HEK293 (cell line): ENCODE measurements around the gene GLCE.

Source experiments
- FEZF1 ChIP-seq: fragments of 450-650 bp; formaldehyde crosslinking; IDR thresholded peaks from 2 replicates; pipeline ENCODE4 v1.5.1; 2016; ENCODE audit warnings: missing biosample characterization, missing genetic modification characterization
- MZF1 ChIP-seq: fragments of 450-650 bp; formaldehyde crosslinking; IDR thresholded peaks from 2 replicates; pipeline ENCODE4 v1.5.1; 2017; ENCODE audit warnings: missing biosample characterization, missing genetic modification characterization, borderline replicate concordance
- PATZ1 ChIP-seq: fragments of 450-650 bp; formaldehyde crosslinking; IDR thresholded peaks from 2 replicates; pipeline ENCODE4 v1.5.1; 2016; ENCODE audit warnings: missing biosample characterization, missing genetic modification characterization
- SCRT1 ChIP-seq: fragments of 450-650 bp; formaldehyde crosslinking; IDR thresholded peaks from 2 replicates; pipeline ENCODE4 v1.5.1; 2016; ENCODE audit warnings: missing biosample characterization, missing genetic modification characterization, borderline replicate concordance
- SCRT2 ChIP-seq: fragments of 450-650 bp; formaldehyde crosslinking; IDR thresholded peaks from 2 replicates; pipeline ENCODE4 v1.5.1; 2016; ENCODE audit warnings: missing biosample characterization, missing genetic modification characterization
- SP7 ChIP-seq: fragments of 450-650 bp; formaldehyde crosslinking; IDR thresholded peaks from 2 replicates; pipeline ENCODE4 v1.5.1; 2016; ENCODE audit warnings: missing biosample characterization, missing genetic modification characterization
- TRIM28 ChIP-seq: IDR thresholded peaks from 2 replicates; pipeline ENCODE4 v1.6.1; 2011; ENCODE audit warnings: low read length, control low read depth, borderline replicate concordance
- TSHZ1 ChIP-seq: fragments of 450-650 bp; formaldehyde crosslinking; IDR thresholded peaks from 2 replicates; pipeline ENCODE4 v1.5.1; 2016; ENCODE audit warnings: missing biosample characterization, missing genetic modification characterization, borderline replicate concordance
- YY1 ChIP-seq: fragments of 450-650 bp; formaldehyde crosslinking; IDR thresholded peaks from 2 replicates; pipeline ENCODE4 v1.5.1; 2018; ENCODE audit warnings: missing biosample characterization, missing genetic modification characterization
- ZBTB44 ChIP-seq: fragments of 450-650 bp; IDR thresholded peaks from 2 replicates; pipeline ENCODE4 v1.5.1; 2018; ENCODE audit warnings: missing biosample characterization, mild to moderate bottlenecking, missing genetic modification characterization
- ZEB2 ChIP-seq: fragments of 450-650 bp; formaldehyde crosslinking; IDR thresholded peaks from 2 replicates; pipeline ENCODE4 v1.5.1; 2016; ENCODE audit warnings: missing biosample characterization, missing genetic modification characterization
- ZFP69B ChIP-seq: fragments of 450-650 bp; formaldehyde crosslinking; IDR thresholded peaks from 2 replicates; pipeline ENCODE4 v1.5.1; 2016; ENCODE audit warnings: missing biosample characterization, missing genetic modification characterization
- ZNF133 ChIP-seq: fragments of 450-650 bp; formaldehyde crosslinking; IDR thresholded peaks from 2 replicates; pipeline ENCODE4 v1.5.1; 2016; ENCODE audit warnings: missing biosample characterization, missing genetic modification characterization
- ZNF2 ChIP-seq: fragments of 450-650 bp; formaldehyde crosslinking; IDR thresholded peaks from 2 replicates; pipeline ENCODE4 v1.5.1; 2016; ENCODE audit warnings: missing biosample characterization, missing genetic modification characterization
- ZNF362 ChIP-seq: fragments of 450-650 bp; formaldehyde crosslinking; IDR thresholded peaks from 2 replicates; pipeline ENCODE4 v1.5.1; 2016; ENCODE audit warnings: missing biosample characterization, missing genetic modification characterization
- ZNF398 ChIP-seq: fragments of 450-650 bp; formaldehyde crosslinking; IDR thresholded peaks from 2 replicates; pipeline ENCODE4 v1.5.1; 2017; ENCODE audit warnings: missing biosample characterization, missing genetic modification characterization
- ZNF571 ChIP-seq: fragments of 450-650 bp; formaldehyde crosslinking; IDR thresholded peaks from 2 replicates; pipeline ENCODE4 v1.5.0; 2017; ENCODE audit warnings: missing biosample characterization, missing genetic modification characterization
- ZNF580 ChIP-seq: fragments of 450-650 bp; formaldehyde crosslinking; IDR thresholded peaks from 2 replicates; pipeline ENCODE4 v1.5.1; 2016; ENCODE audit warnings: missing biosample characterization, missing genetic modification characterization
- ZNF600 ChIP-seq: fragments of 450-650 bp; formaldehyde crosslinking; IDR thresholded peaks from 2 replicates; pipeline ENCODE4 v1.5.1; 2016; ENCODE audit warnings: missing biosample characterization, missing genetic modification characterization
- ZNF623 ChIP-seq: fragments of 450-650 bp; formaldehyde crosslinking; IDR thresholded peaks from 2 replicates; pipeline ENCODE4 v1.5.1; 2016; ENCODE audit warnings: missing biosample characterization, missing genetic modification characterization
- ZNF629 ChIP-seq: fragments of 450-650 bp; formaldehyde crosslinking; IDR thresholded peaks from 2 replicates; pipeline ENCODE4 v1.5.1; 2017; ENCODE audit warnings: missing biosample characterization, missing genetic modification characterization
- ZNF639 ChIP-seq: fragments of 450-650 bp; formaldehyde crosslinking; IDR thresholded peaks from 2 replicates; pipeline ENCODE4 v1.5.1; 2016; ENCODE audit warnings: missing biosample characterization, missing genetic modification characterization
- ZNF664 ChIP-seq: fragments of 450-650 bp; formaldehyde crosslinking; IDR thresholded peaks from 2 replicates; pipeline ENCODE4 v1.5.1; 2016; ENCODE audit warnings: missing biosample characterization, missing genetic modification characterization
- ZNF692 ChIP-seq: fragments of 450-650 bp; formaldehyde crosslinking; IDR thresholded peaks from 2 replicates; pipeline ENCODE4 v1.5.1; 2016; ENCODE audit warnings: missing biosample characterization, missing genetic modification characterization
- ZNF76 ChIP-seq: fragments of 450-650 bp; formaldehyde crosslinking; IDR thresholded peaks from 2 replicates; pipeline ENCODE4; 2016; ENCODE audit warnings: low read depth, missing biosample characterization, missing genetic modification characterization, borderline replicate concordance

GLCE gene

GRCh38 chr15:69164807-69165636, 4.6 kb downstream of the GLCE start (continued):
- TF ChIP-seq ZNF398 (tag by site-specific recombination) (peak; percentile 84), ZNF2 (tag by site-specific recombination) (peak; percentile 69), TSHZ1 (tag by site-specific recombination) (peak; percentile 56; the same call in 1 of the 2 replicates), ZNF639 (tag by site-specific recombination) (peak; percentile 67; the same call in 1 of the 2 replicates), SCRT1 (tag by site-specific recombination) (no peak), SCRT2 (tag by site-specific recombination) (no peak), ZNF571 (no peak), ZNF76 (tag by site-specific recombination) (no peak), ZNF629 (tag by site-specific recombination) (peak; percentile 60), ZNF664 (tag by site-specific recombination) (peak; percentile 31), ZNF623 (tag by site-specific recombination) (no peak), FEZF1 (tag by site-specific recombination) (0 out of 2 replicates have a peak, but pooled peaks have one; percentile 42), TRIM28 (peak; percentile 87), PATZ1 (tag by site-specific recombination) (peak; percentile 72), ZFP69B (tag by site-specific recombination) (peak; percentile 74), SP7 (tag by site-specific recombination) (peak; percentile 82), YY1 (tag by site-specific recombination) (no peak), ZEB2 (peak; percentile 92), ZNF580 (tag by site-specific recombination) (peak; percentile 49; the same call in 1 of the 2 replicates), ZNF600 (tag by site-specific recombination) (peak; percentile 85), MZF1 (tag by site-specific recombination) (peak; percentile 73), ZNF362 (tag by site-specific recombination) (peak; percentile 98), ZNF692 (tag by site-specific recombination) (0 out of 2 replicates have a peak, but pooled peaks have one; percentile 31), ZNF133 (tag by site-specific recombination) (peak; percentile 58; the same call in 1 of the 2 replicates), ZBTB44 (tag by site-specific recombination) (peak; percentile 85)
